Mesothelial cell of epicardium (in vitro differentiated cells): ENCODE measurements around the gene CD4. TPM values are rescaled to one million over a fixed set of nuclear protein-coding genes. Genes with fewer than 3 reads are reported as not detected.

ENCODE experiments used
- DNase-seq, 2 experiments: peaks; one replicate each; pipeline ENCODE4 v3.0.0; 2021; ENCODE audit warnings: low spot score in 2 of 2; ENCODE audit not compliant: unreplicated experiment in 2 of 2
- H3K27ac Mint-ChIP-seq: 2 replicates; pipeline ENCODE4 v1.8.0; 2021; ENCODE audit warnings: mixed read lengths
- H3K27me3 Mint-ChIP-seq: 2 replicates; pipeline ENCODE4 v1.8.0; 2021; ENCODE audit warnings: low read depth, mixed read lengths
- H3K36me3 Mint-ChIP-seq: 2 replicates; pipeline ENCODE4 v1.8.0; 2021; ENCODE audit warnings: mixed read lengths
- H3K4me1 Mint-ChIP-seq: 2 replicates; pipeline ENCODE4 v1.8.0; 2021; ENCODE audit warnings: mixed read lengths
- H3K4me3 Mint-ChIP-seq: 2 replicates; pipeline ENCODE4 v1.8.0; 2021; ENCODE audit warnings: mild to moderate bottlenecking, moderate library complexity, mixed read lengths
- H3K9me3 Mint-ChIP-seq: 2 replicates; pipeline ENCODE4 v1.8.0; 2021; ENCODE audit warnings: mixed read lengths
- CTCF ChIP-seq: fragments of 200-600 bp; sonication (generic); IDR thresholded peaks from one replicate; pipeline ENCODE4 v1.5.0; 2021; ENCODE audit warnings: antibody characterized with exemption; ENCODE audit not compliant: unreplicated experiment
- total RNA-seq: library from RNA; stranded (reverse); gene quantifications from 3 replicates; pipeline ENCODE4 v1.2.1, GENCODE V29; 2021

Gene CD4
- total RNA-seq, 1 donor from 2014 or later, result 3.8 TPM

- Mint-ChIP-seq H3K9me3 (no peaks in the 10 kb centered on the region), H3K27me3 (peaks cover 35% of the 10 kb centered on the region), H3K27ac (no peak overlapping the region), H3K36me3 (peaks cover 28% of the 10 kb centered on the region), H3K4me3 (no peak overlapping the region), H3K4me1 (peaks cover 26% of the 10 kb centered on the region)
- no peak for DNase-seq
- TF ChIP-seq CTCF, result no peak
These were observed 18.7 kb upstream of the CD4 start for GRCh38 chr12:6770600-6770999.

GRCh38 chr12:6771091-6771495 lies 18.2 kb upstream of the CD4 start:
- Mint-ChIP-seq H3K4me1 (peaks cover 21% of the 10 kb centered on the region), H3K27me3 (peaks cover 38% of the 10 kb centered on the region), H3K27ac (no peak overlapping the region), H3K36me3 (peaks cover 30% of the 10 kb centered on the region), H3K9me3 (no peaks in the 10 kb centered on the region), H3K4me3 (no peak overlapping the region)
- DNase-seq, result no peak
- no peak for TF ChIP-seq CTCF

- DNase-seq, result no peak
- peaks cover 44% of the 10 kb centered on the region for H3K27me3 Mint-ChIP-seq
These were observed 17.6 kb upstream of the CD4 start for GRCh38 chr12:6771509-6772330.

GRCh38 chr12:6772331-6772695 lies 17.0 kb upstream of the CD4 start, which contains the start of gene LAG3:
Gene LAG3, plus strand, starts transcription at chr12:6772520. Its CDS starts 333 bp downstream, at chr12:6772853.
- no peak for DNase-seq
- peaks cover 21% of the 10 kb centered on the region for H3K4me1 Mint-ChIP-seq
- no peak within 1 kb of the TSS for H3K4me3 Mint-ChIP-seq
- H3K36me3 Mint-ChIP-seq, result peaks cover 31% of the 10 kb centered on the region
- no peaks in the 10 kb centered on the region for H3K9me3 Mint-ChIP-seq
- H3K27me3 Mint-ChIP-seq, result peaks cover 47% of the 10 kb centered on the region
- no peak within 1 kb of the TSS for H3K27ac Mint-ChIP-seq
- TF ChIP-seq CTCF, result no peak

More at GRCh38 chr12:6771509-6772330, 17.6 kb upstream of the CD4 start:
- H3K9me3 Mint-ChIP-seq, result no peaks in the 10 kb centered on the region
- H3K27ac Mint-ChIP-seq, result no peak overlapping the region
- TF ChIP-seq CTCF, result no peak
- peaks cover 21% of the 10 kb centered on the region for H3K4me1 Mint-ChIP-seq
- H3K36me3 Mint-ChIP-seq, result peaks cover 31% of the 10 kb centered on the region
- no peak overlapping the region for H3K4me3 Mint-ChIP-seq

GRCh38 chr12:6772726-6773589 lies 16.4 kb upstream of the CD4 start:
- H3K27ac Mint-ChIP-seq, result no peak overlapping the region
- no peak overlapping the region for H3K4me3 Mint-ChIP-seq
- H3K36me3 Mint-ChIP-seq, result peaks cover 31% of the 10 kb centered on the region
- TF ChIP-seq CTCF, result no peak
- H3K9me3 Mint-ChIP-seq, result no peaks in the 10 kb centered on the region
- no peak for DNase-seq
- H3K27me3 Mint-ChIP-seq, result peaks cover 54% of the 10 kb centered on the region
- H3K4me1 Mint-ChIP-seq, result peaks cover 18% of the 10 kb centered on the region
